Measurements from ENCODE around the gene RABGAP1L. TPM values are rescaled to one million over a fixed set of nuclear protein-coding genes. Genes with fewer than 3 reads are reported as not detected.

Gene RABGAP1L
- total and polyA plus RNA-seq, 2 of the 8 experiments (the other 6 are each of a cell fraction or from before 2014, with no cell fraction given): 33.3 to 156 TPM

DNA sequence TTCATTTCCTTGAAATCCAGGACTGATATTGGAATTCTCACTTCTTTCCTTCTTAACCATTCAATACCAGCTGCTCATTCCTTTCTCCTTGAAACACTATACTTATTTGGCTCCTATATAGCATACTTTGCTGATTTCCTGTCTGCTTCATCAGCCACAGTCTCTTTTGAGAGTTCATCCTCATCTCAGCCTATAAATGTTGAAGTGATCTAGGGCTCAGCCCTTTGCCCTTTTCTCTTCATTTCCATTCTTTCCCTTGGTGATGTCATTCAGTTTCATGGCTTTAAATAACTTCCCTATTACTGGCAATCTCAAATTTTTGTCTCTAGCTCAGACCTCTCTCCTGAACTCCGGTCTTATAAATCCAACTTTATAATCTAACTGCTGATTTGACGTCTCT, 24.1 kb upstream of the RABGAP1L start (continued):
- TF ChIP-seq, protein P1, sequence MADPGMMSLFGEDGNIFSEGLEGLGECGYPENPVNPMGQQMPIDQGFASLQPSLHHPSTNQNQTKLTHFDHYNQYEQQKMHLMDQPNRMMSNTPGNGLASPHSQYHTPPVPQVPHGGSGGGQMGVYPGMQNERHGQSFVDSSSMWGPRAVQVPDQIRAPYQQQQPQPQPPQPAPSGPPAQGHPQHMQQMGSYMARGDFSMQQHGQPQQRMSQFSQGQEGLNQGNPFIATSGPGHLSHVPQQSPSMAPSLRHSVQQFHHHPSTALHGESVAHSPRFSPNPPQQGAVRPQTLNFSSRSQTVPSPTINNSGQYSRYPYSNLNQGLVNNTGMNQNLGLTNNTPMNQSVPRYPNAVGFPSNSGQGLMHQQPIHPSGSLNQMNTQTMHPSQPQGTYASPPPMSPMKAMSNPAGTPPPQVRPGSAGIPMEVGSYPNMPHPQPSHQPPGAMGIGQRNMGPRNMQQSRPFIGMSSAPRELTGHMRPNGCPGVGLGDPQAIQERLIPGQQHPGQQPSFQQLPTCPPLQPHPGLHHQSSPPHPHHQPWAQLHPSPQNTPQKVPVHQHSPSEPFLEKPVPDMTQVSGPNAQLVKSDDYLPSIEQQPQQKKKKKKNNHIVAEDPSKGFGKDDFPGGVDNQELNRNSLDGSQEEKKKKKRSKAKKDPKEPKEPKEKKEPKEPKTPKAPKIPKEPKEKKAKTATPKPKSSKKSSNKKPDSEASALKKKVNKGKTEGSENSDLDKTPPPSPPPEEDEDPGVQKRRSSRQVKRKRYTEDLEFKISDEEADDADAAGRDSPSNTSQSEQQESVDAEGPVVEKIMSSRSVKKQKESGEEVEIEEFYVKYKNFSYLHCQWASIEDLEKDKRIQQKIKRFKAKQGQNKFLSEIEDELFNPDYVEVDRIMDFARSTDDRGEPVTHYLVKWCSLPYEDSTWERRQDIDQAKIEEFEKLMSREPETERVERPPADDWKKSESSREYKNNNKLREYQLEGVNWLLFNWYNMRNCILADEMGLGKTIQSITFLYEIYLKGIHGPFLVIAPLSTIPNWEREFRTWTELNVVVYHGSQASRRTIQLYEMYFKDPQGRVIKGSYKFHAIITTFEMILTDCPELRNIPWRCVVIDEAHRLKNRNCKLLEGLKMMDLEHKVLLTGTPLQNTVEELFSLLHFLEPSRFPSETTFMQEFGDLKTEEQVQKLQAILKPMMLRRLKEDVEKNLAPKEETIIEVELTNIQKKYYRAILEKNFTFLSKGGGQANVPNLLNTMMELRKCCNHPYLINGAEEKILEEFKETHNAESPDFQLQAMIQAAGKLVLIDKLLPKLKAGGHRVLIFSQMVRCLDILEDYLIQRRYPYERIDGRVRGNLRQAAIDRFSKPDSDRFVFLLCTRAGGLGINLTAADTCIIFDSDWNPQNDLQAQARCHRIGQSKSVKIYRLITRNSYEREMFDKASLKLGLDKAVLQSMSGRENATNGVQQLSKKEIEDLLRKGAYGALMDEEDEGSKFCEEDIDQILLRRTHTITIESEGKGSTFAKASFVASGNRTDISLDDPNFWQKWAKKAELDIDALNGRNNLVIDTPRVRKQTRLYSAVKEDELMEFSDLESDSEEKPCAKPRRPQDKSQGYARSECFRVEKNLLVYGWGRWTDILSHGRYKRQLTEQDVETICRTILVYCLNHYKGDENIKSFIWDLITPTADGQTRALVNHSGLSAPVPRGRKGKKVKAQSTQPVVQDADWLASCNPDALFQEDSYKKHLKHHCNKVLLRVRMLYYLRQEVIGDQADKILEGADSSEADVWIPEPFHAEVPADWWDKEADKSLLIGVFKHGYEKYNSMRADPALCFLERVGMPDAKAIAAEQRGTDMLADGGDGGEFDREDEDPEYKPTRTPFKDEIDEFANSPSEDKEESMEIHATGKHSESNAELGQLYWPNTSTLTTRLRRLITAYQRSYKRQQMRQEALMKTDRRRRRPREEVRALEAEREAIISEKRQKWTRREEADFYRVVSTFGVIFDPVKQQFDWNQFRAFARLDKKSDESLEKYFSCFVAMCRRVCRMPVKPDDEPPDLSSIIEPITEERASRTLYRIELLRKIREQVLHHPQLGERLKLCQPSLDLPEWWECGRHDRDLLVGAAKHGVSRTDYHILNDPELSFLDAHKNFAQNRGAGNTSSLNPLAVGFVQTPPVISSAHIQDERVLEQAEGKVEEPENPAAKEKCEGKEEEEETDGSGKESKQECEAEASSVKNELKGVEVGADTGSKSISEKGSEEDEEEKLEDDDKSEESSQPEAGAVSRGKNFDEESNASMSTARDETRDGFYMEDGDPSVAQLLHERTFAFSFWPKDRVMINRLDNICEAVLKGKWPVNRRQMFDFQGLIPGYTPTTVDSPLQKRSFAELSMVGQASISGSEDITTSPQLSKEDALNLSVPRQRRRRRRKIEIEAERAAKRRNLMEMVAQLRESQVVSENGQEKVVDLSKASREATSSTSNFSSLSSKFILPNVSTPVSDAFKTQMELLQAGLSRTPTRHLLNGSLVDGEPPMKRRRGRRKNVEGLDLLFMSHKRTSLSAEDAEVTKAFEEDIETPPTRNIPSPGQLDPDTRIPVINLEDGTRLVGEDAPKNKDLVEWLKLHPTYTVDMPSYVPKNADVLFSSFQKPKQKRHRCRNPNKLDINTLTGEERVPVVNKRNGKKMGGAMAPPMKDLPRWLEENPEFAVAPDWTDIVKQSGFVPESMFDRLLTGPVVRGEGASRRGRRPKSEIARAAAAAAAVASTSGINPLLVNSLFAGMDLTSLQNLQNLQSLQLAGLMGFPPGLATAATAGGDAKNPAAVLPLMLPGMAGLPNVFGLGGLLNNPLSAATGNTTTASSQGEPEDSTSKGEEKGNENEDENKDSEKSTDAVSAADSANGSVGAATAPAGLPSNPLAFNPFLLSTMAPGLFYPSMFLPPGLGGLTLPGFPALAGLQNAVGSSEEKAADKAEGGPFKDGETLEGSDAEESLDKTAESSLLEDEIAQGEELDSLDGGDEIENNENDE (IDR thresholded peaks at IDR 0.05; ENCODE audit: insufficient replicate concordance, low read length): no peak
- no peak for TF ChIP-seq HDAC6 (IDR thresholded peaks at IDR 0.05; ENCODE audit: low read depth, low read length)
- no peak for TF ChIP-seq JUND (IDR thresholded peaks at IDR 0.05; ENCODE audit: low read length)

Data from H1 (cell line).